HCT116 (cell line): Measurements from ENCODE around the gene OBSCN. TPM values are rescaled to one million over a fixed set of nuclear protein-coding genes. Genes with fewer than 3 reads are reported as not detected.

Source experiments
- ATAC-seq: fragments of 200-7000 bp; cut with Tn5 transposase; 2 replicates; pipeline ENCODE4 v1.9.1; 2020; ENCODE audit warnings: mild to moderate bottlenecking, moderate library complexity
- BruUV-seq: library from RNA; stranded (reverse); fragments of 400-500 nt; replicated peaks from 2 replicates; lab custom pipeline; 2021; lab: Mats Ljungman, UMichigan
- CTCF ChIA-PET: fragments of 300-600 bp; sonication (Branson Sonifier 250); formaldehyde crosslinking; loops from one replicate; lab custom pipeline; 2021; ENCODE audit warnings: antibody characterized with exemption; lab: Charles Lee
- POLR2A ChIA-PET: fragments of 300-600, 350-600 bp; sonication (Branson Sonifier 250); formaldehyde crosslinking; loops from one replicate; lab custom pipeline; 2021; ENCODE audit warnings: antibody characterized with exemption; lab: Charles Lee
- RAD21 ChIA-PET, 2 experiments: fragments of 300-600 bp; sonication (Branson Sonifier 250); formaldehyde crosslinking; loops; one replicate each; lab custom pipeline; 2023; ENCODE audit warnings: low total read pairs in 2 of 2; ENCODE audit not compliant: uncharacterized antibody in 2 of 2, unreplicated experiment in 2 of 2, low non-redundant PET in 1 of 2; lab: Charles Lee
- DNase-seq: peaks from one replicate; pipeline ENCODE4 v3.0.0-alpha.2; 2010; ENCODE audit warnings: low read depth, low spot score
- H2AFZ ChIP-seq: fragments of 200-600 bp; shearing (Covaris generic), sonication (generic); 2 replicates; pipeline ENCODE4 v1.6.1; 2017; ENCODE audit warnings: low read depth, mixed run types, mixed read lengths, antibody characterized with exemption, low read length; ENCODE audit not compliant: poor library complexity, severe bottlenecking
- H3K27ac ChIP-seq: 2 replicates; pipeline ENCODE4 v1.5.1; 2012; ENCODE audit warnings: low read depth, low read length
- H3K27me3 ChIP-seq: fragments of 200-600 bp; sonication (generic); 2 replicates; pipeline ENCODE4 v1.6.1; 2016; ENCODE audit warnings: mixed run types, low read length, mixed read lengths; ENCODE audit not compliant: insufficient read depth
- H3K36me3 ChIP-seq, 2 experiments: fragments of 200-500 bp in 1 of 2; fragments of 200-600 bp in 1 of 2; sonication (Bioruptor generic) in 1 of 2; sonication (generic) in 1 of 2; 2 replicates each; pipeline versions ENCODE4 v1.5.1 to v1.6.1; 2014 to 2016; ENCODE audit warnings: low read length in 2 of 2, inconsistent platforms in 1 of 2, mixed read lengths in 1 of 2, mixed run types in 1 of 2; ENCODE audit not compliant: insufficient read depth in 2 of 2, control insufficient read depth in 1 of 2
- H3K4me1 ChIP-seq, 2 experiments: fragments of 200-600 bp in 1 of 2; sonication (generic) in 1 of 2; 2 replicates each; pipeline versions ENCODE4 v1.5.1 to v1.6.1; 2012 to 2017; ENCODE audit warnings: low read length in 2 of 2, inconsistent platforms in 1 of 2, mild to moderate bottlenecking in 1 of 2, mixed read lengths in 1 of 2, mixed run types in 1 of 2, moderate library complexity in 1 of 2; ENCODE audit not compliant: insufficient read depth in 2 of 2, control insufficient read depth in 1 of 2
- H3K4me2 ChIP-seq: fragments of 200-600 bp; sonication (generic); 2 replicates; pipeline ENCODE4 v1.6.1; 2017; ENCODE audit warnings: mixed run types, low read length, mixed read lengths
- H3K4me3 ChIP-seq, 2 experiments: fragments of 200-600 bp in 1 of 2; sonication (generic) in 1 of 2; replicated peaks in 1 of 2; 2 replicates each; pipeline ENCODE4 v1.5.1; 2011 to 2016; ENCODE audit warnings: low read length in 2 of 2, control low read depth in 1 of 2, low read depth in 1 of 2, mild to moderate bottlenecking in 1 of 2, mixed read lengths in 1 of 2, mixed run types in 1 of 2
- H3K79me2 ChIP-seq: fragments of 200-600 bp; sonication (generic); 2 replicates; pipeline ENCODE4 v1.6.1; 2017; ENCODE audit warnings: mild to moderate bottlenecking, mixed run types, low read length, moderate library complexity, mixed read lengths; ENCODE audit not compliant: insufficient read depth
- H3K9ac ChIP-seq: fragments of 200-600 bp; sonication (generic); 2 replicates; pipeline ENCODE4 v1.6.1; 2016; ENCODE audit warnings: low read length, mixed read lengths
- H3K9me2 ChIP-seq: fragments of 200-600 bp; sonication (generic), shearing (Covaris generic); 2 replicates; pipeline ENCODE4 v1.6.1; 2017; ENCODE audit warnings: mixed run types, mild to moderate bottlenecking, moderate library complexity; ENCODE audit not compliant: insufficient read depth
- H3K9me3 ChIP-seq, 2 experiments: fragments of 200-500 bp in 1 of 2; fragments of 200-600 bp in 1 of 2; sonication (Bioruptor generic) in 1 of 2; sonication (generic) in 1 of 2; 2 replicates each; pipeline ENCODE4 v1.6.1; 2014 to 2017; ENCODE audit warnings: low read length in 2 of 2, mixed read lengths in 2 of 2, inconsistent platforms in 1 of 2, low read depth in 1 of 2, mild to moderate bottlenecking in 1 of 2, mixed run types in 1 of 2, moderate library complexity in 1 of 2; ENCODE audit not compliant: control insufficient read depth in 1 of 2, insufficient read depth in 1 of 2
- H4K20me1 ChIP-seq: fragments of 200-600 bp; sonication (generic), shearing (Covaris generic); 2 replicates; pipeline ENCODE4 v1.6.1; 2017; ENCODE audit warnings: mixed run types, mild to moderate bottlenecking, moderate library complexity; ENCODE audit not compliant: insufficient read depth
- CBX3 ChIP-seq: IDR thresholded peaks from 2 replicates; pipeline ENCODE4 v1.6.1; 2012; ENCODE audit warnings: low read depth
- FOSL1 ChIP-seq: IDR thresholded peaks from 2 replicates; pipeline ENCODE4 v1.6.1; 2012; ENCODE audit warnings: low read depth
- POLR2A ChIP-seq: IDR thresholded peaks from 2 replicates; pipeline ENCODE4 v1.7.0; 2011; ENCODE audit warnings: borderline replicate concordance; ENCODE audit not compliant: insufficient read depth, insufficient read length; ENCODE audit errors: extremely low read depth
- POLR2AphosphoS5 ChIP-seq: IDR thresholded peaks from 2 replicates; pipeline ENCODE4 v1.6.1; 2011; ENCODE audit warnings: mild to moderate bottlenecking, low read depth, low read length, moderate library complexity
- SP1 ChIP-seq: IDR thresholded peaks from 2 replicates; pipeline ENCODE4 v1.6.1; 2012; ENCODE audit warnings: low read depth
- TCF7L2 ChIP-seq: IDR thresholded peaks from 2 replicates; pipeline ENCODE4 v1.7.0; 2011; ENCODE audit warnings: borderline replicate concordance, inconsistent platforms; ENCODE audit not compliant: insufficient read depth, insufficient read length; ENCODE audit errors: extremely low read depth
- ZFX ChIP-seq: fragments of 450-650 bp; IDR thresholded peaks from 2 replicates; pipeline ENCODE4 v1.6.1; 2017
- intact Hi-C: fragments of 100-400 bp; cut with micrococcal nuclease; formaldehyde crosslinking; loops from 2 replicates; pipeline ENCODE4 v1.10.0; 2022
- total RNA-seq: library from RNA; stranded (reverse); gene quantifications from one replicate; pipeline ENCODE4 v1.2.1, GENCODE V29; 2021; ENCODE audit not compliant: unreplicated experiment
- TF ChIP-seq, protein P1 (sequence below): IDR thresholded peaks from 2 replicates; pipeline ENCODE4 v1.6.1; 2012
- TF ChIP-seq, protein P2 (sequence below): IDR thresholded peaks from 2 replicates; pipeline ENCODE4 v1.6.1; 2012; ENCODE audit warnings: low read depth

The OBSCN gene
- total RNA-seq, 1 experiment from 2014 or later, result 16.6 TPM

DNA sequence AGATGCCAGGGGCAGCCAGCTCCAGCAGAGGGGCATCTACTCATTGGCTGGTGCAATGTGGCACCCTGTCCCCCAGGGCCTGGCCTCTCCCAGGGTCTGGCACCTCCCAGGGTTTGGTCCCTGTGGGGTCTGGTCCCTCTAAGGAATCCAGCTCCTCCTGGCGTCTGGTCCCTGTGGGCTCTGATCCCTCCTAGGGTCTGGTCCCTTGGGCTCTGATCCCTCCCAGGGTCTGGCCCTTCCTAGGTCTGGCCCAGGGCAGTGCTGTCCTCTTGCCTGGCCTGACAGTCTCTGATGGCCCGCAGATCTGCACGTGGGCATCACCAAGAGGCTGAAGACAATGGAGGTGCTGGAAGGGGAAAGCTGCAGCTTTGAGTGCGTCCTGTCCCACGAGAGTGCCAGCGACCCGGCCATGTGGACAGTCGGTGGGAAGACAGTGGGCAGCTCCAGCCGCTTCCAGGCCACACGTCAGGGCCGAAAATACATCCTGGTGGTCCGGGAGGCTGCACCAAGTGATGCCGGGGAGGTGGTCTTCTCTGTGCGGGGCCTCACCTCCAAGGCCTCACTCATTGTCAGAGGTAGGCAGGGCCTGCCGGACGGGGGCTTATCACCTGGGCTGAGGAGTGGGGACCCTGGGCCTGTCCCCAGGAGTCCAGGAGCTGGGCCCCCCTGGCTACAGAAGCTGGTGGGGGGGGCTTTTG is 73.9 kb downstream of the OBSCN start (continued):
- TF ChIP-seq POLR2AphosphoS5 (no peak), FOSL1 (no peak), CBX3 (no peak), ZFX (no peak), POLR2A (no peak), SP1 (no peak)
- TF ChIP-seq, protein P1, sequence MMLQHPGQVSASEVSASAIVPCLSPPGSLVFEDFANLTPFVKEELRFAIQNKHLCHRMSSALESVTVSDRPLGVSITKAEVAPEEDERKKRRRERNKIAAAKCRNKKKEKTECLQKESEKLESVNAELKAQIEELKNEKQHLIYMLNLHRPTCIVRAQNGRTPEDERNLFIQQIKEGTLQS, result no peak
- TF ChIP-seq, protein P2, sequence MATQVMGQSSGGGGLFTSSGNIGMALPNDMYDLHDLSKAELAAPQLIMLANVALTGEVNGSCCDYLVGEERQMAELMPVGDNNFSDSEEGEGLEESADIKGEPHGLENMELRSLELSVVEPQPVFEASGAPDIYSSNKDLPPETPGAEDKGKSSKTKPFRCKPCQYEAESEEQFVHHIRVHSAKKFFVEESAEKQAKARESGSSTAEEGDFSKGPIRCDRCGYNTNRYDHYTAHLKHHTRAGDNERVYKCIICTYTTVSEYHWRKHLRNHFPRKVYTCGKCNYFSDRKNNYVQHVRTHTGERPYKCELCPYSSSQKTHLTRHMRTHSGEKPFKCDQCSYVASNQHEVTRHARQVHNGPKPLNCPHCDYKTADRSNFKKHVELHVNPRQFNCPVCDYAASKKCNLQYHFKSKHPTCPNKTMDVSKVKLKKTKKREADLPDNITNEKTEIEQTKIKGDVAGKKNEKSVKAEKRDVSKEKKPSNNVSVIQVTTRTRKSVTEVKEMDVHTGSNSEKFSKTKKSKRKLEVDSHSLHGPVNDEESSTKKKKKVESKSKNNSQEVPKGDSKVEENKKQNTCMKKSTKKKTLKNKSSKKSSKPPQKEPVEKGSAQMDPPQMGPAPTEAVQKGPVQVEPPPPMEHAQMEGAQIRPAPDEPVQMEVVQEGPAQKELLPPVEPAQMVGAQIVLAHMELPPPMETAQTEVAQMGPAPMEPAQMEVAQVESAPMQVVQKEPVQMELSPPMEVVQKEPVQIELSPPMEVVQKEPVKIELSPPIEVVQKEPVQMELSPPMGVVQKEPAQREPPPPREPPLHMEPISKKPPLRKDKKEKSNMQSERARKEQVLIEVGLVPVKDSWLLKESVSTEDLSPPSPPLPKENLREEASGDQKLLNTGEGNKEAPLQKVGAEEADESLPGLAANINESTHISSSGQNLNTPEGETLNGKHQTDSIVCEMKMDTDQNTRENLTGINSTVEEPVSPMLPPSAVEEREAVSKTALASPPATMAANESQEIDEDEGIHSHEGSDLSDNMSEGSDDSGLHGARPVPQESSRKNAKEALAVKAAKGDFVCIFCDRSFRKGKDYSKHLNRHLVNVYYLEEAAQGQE, result no peak

DNA sequence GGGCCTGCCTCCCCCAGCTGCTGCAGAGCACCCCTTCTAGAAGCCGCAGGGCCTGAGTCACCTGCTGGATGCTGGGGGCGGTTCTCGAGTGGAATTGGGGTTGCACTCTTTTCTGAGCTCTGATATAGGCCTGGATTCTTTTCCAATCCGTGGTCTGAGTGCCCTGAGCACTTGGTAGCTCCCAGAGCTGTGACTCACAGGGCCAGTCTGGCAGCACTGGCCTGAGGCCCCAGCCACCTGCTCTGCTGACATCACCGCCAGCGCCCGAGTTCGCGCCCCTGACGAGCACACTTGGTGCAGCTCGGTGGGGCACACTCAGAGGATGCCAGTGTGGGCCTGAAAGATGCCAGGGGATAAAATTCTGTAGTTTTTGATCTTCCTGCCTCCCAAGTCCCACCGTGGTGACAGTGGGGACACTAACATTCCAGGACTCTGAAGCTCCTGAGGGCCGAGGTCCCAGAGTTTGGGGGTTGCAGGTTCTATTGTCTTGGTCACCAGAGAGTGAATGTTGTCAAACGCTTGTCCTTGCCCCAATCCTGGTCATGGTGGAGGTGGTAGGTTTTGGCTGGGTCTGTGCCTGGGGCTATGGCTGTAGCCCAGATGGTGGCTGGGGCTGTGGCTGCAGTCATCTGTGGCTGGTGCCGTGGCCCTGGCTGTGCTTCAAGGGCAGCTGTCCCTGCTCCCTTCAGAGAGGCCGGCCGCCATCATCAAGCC is 74.6 kb downstream of the OBSCN start:
- no peaks in the 10 kb centered on the region for H3K9me2 ChIP-seq
- H3K4me1 ChIP-seq, result no peaks in the 10 kb centered on the region
- no peaks in the 10 kb centered on the region for H4K20me1 ChIP-seq
- H3K36me3 ChIP-seq, result no peaks in the 10 kb centered on the region; a peak in 1 of 4 replicates
- intact Hi-C loops, result no loop called here
- H3K9me3 ChIP-seq, result no peaks in the 10 kb centered on the region
- no TSS peak for BruUV-seq
- ChIA-PET CTCF (no interaction called here), RAD21 (no interaction called here), POLR2A (no interaction called here)
- H2AFZ ChIP-seq, result no peak overlapping the region
- ATAC-seq, result no peak
- H3K4me2 ChIP-seq, result no peak overlapping the region
- no peak overlapping the region for H3K9ac ChIP-seq
- TF ChIP-seq TCF7L2, result no peak
- no peak overlapping the region for H3K4me3 ChIP-seq
- no peaks in the 10 kb centered on the region for H3K27me3 ChIP-seq
- no peak overlapping the region for H3K27ac ChIP-seq
- H3K79me2 ChIP-seq, result no peaks in the 10 kb centered on the region
- no peak for DNase-seq
